Ascending aorta (tissue), 2 donors: ENCODE measurements around the gene GRM5. TPM values are rescaled to one million over a fixed set of nuclear protein-coding genes. Genes with fewer than 3 reads are reported as not detected.
"Not testable (repeated sequence)": the region's sequence is repeated elsewhere in the genome, so short reads cannot be mapped to it uniquely, and the experiment has no call there.

Experiments used
- DNase-seq, 2 donors: peaks; one replicate each; pipeline ENCODE4 v3.0.0-alpha.2; 2019; ENCODE audit warnings: low spot score in 2 of 2
- H3K27ac ChIP-seq, 2 donors: fragments of 200-600 bp; sonication (generic); one replicate each; pipeline ENCODE4 v1.5.1; 2016 to 2017; ENCODE audit warnings: mild to moderate bottlenecking in 1 of 2
- H3K27me3 ChIP-seq: fragments of 200-600 bp; sonication (generic); one replicate; pipeline ENCODE4 v1.5.1; 2017
- H3K36me3 ChIP-seq, 2 donors: fragments of 200-600 bp; sonication (generic); one replicate each; pipeline ENCODE4 v1.5.1; 2016
- H3K4me1 ChIP-seq, 2 donors: fragments of 200-600 bp; sonication (generic); one replicate each; pipeline ENCODE4 v1.5.1; 2016 to 2017; ENCODE audit warnings: mild to moderate bottlenecking in 1 of 2
- H3K4me3 ChIP-seq, 2 donors: fragments of 200-600 bp; sonication (generic); one replicate each; pipeline ENCODE4 v1.5.1; 2016 to 2017; ENCODE audit warnings: mild to moderate bottlenecking in 1 of 2
- H3K9me3 ChIP-seq, 2 donors: fragments of 200-600 bp; sonication (generic); one replicate each; pipeline ENCODE4 v1.5.1; 2016
- intact Hi-C: fragments of 100-400 bp; cut with DNase I; formaldehyde crosslinking; loops from one replicate; pipeline ENCODE4 v1.15.1; 2023
- total RNA-seq: library from RNA; depleted of rRNA; stranded (reverse); fragments of >200 nt; gene quantifications from one replicate; pipeline ENCODE4 v1.1.0, GENCODE V29; 2016
- TF ChIP-seq, protein P1 (sequence below), 3 experiments: fragments of 200-600 bp in 2 of 3; fragments of 450-650 bp in 1 of 3; sonication (generic) in 2 of 3; IDR thresholded peaks; one replicate each; pipeline ENCODE4 v1.5.1; 2016 to 2019; ENCODE audit warnings: antibody characterized with exemption in 3 of 3, mild to moderate bottlenecking in 1 of 3, moderate library complexity in 1 of 3

Gene GRM5
- total RNA-seq, 1 donor from 2014 or later: 10.2 TPM

DNA sequence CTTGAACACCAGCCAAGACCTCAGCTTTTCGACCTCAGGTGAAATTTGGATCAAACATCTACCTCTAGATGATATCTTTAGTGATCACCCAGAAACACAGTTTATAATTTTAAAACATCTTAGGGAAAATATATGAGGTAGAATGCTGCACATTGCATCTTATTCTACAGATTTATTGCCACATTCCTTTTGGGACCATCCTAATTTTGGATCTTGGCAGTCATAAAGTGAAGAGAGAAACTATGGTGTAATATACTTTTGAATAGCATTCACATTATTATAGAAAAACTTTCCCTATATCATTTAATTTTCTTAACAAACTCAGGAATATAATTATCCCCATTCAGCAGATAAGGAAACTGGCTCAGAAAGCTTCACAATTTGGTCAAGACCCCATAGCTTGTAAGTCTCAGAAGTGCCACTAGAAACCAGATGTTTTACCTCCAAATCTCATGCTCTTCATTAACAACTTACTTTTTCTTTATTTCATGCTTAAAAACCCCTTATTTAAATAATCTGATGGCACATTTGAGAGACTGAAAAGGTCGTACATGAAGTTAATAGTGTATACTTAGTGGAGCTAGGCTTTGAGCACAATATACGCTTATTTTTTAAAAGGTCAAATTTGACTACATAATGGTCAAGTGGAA is 529.0 kb downstream of the GRM5 start:
- Histone ChIP-seq H3K27me3 (no peaks in the 10 kb centered on the region), H3K36me3 (no peaks in the 10 kb centered on the region), H3K27ac (no peak overlapping the region), H3K9me3 (no peaks in the 10 kb centered on the region), H3K4me3 (no peak overlapping the region), H3K4me1 (no peaks in the 10 kb centered on the region)
- intact Hi-C loops: no loop called here
- TF ChIP-seq, protein P1, sequence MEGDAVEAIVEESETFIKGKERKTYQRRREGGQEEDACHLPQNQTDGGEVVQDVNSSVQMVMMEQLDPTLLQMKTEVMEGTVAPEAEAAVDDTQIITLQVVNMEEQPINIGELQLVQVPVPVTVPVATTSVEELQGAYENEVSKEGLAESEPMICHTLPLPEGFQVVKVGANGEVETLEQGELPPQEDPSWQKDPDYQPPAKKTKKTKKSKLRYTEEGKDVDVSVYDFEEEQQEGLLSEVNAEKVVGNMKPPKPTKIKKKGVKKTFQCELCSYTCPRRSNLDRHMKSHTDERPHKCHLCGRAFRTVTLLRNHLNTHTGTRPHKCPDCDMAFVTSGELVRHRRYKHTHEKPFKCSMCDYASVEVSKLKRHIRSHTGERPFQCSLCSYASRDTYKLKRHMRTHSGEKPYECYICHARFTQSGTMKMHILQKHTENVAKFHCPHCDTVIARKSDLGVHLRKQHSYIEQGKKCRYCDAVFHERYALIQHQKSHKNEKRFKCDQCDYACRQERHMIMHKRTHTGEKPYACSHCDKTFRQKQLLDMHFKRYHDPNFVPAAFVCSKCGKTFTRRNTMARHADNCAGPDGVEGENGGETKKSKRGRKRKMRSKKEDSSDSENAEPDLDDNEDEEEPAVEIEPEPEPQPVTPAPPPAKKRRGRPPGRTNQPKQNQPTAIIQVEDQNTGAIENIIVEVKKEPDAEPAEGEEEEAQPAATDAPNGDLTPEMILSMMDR (IDR thresholded peaks at IDR 0.05): no peak
- no peak for DNase-seq

DNA sequence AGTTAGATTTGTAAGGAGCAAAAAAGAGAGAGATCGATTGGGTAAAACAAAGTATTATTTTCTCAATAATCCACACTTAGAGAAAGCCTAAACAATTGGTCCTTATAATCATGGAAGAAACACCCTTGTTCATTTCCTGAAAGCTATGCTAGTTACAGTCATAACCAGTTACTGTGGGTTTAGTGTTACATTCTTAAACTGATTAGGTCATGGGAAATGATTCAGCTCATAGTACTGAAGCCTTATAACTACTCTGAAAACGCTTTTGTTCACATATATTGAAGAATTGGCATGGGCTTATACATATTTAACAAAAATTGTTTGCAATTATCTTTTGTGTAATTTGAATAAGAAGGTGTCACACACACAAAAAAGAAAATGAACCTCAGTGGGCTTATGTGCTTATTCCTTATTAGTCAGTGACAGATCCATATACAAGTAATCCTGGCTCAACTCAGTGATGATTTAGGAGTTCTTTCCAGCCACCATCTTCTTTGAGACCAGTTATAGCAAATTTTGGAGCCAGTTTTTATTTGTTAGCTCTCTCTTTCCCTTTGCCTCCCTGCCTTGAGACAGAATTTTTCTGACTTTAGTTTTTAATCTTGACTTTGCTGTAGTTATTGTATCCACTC is 529.8 kb downstream of the GRM5 start:
- Histone ChIP-seq H3K27ac (no peak overlapping the region), H3K27me3 (no peaks in the 10 kb centered on the region), H3K4me3 (no peak overlapping the region), H3K9me3 (no peaks in the 10 kb centered on the region), H3K4me1 (no peaks in the 10 kb centered on the region), H3K36me3 (no peaks in the 10 kb centered on the region)
- no peak for DNase-seq
- intact Hi-C loops: no loop called here
- TF ChIP-seq, protein P1 (IDR thresholded peaks at IDR 0.05): no peak

DNA sequence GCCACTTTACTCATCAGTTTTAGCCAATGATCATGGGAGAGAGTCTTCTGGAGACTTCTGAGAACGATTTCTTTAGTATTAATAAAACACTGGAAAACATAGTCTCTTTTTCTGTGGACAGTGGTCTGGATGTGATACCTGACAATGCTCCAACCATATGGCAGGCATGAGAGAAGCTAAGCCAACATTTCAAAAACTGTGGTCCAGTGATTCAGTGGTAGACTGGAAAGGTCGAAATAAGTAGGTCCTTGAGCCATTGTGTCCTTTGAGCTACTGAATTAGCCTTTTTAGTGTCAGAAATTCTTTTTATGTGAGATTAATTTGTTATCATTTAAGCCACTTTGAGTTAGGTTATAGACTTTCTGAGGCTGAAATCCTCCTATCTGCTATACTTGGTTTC is 530.5 kb downstream of the GRM5 start:
- TF ChIP-seq, protein P1 (IDR thresholded peaks at IDR 0.05): no peak
- no peaks in the 10 kb centered on the region for H3K9me3 ChIP-seq

DNA sequence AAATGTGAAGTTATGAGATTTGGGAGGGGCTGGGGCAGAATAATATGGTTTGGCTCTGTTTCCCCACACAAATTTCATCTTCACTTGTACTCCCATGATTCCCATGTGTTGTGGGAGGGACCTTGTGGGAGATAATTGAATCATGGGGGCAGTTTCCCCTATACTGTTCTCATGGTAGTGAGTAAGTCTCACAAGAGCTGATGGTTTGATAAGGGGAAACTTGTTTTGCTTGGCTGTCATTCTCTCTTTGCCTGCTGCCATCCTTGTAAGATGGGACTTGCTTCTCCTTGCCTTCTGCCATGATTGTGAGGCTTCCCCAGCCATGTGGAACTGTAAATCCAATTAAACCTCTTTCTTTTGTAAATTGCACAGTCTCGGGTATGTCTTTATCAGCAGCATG is 531.1 kb downstream of the GRM5 start:
- H3K36me3 ChIP-seq, H3K9me3 ChIP-seq, intact Hi-C loops, H3K27me3 ChIP-seq, H3K4me3 ChIP-seq, H3K27ac ChIP-seq, H3K4me1 ChIP-seq, DNase-seq: not testable (repeated sequence)

More for the DNA sequence above, 530.5 kb downstream of the GRM5 start:
- no peak for DNase-seq
- no peak overlapping the region for H3K27ac ChIP-seq
- no peaks in the 10 kb centered on the region for H3K36me3 ChIP-seq
- intact Hi-C loops: no loop called here
- no peaks in the 10 kb centered on the region for H3K27me3 ChIP-seq
- no peaks in the 10 kb centered on the region for H3K4me1 ChIP-seq
- no peak overlapping the region for H3K4me3 ChIP-seq

DNA sequence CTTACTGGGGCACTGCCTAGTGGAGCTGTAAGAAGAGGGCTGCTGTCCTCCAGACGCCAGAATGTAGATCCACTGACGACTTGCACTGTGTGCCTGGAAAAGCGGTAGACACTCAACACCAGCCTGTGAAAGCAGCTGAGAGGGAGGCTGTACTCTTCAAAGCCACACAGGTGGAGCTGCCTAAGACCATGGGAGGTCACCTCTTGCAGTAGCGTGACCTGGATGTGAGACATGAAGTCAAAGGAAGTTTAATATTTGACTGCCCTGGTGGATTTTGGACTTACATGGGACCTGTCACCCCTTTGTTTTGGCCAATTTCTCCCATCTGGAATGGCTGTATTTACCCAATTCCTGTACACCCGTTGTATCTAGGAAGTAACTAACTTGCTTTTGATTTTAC is 531.6 kb downstream of the GRM5 start:
- TF ChIP-seq, protein P1 (IDR thresholded peaks at IDR 0.05): no peak
- Histone ChIP-seq H3K27ac (no peak overlapping the region), H3K9me3 (no peaks in the 10 kb centered on the region), H3K4me1 (no peaks in the 10 kb centered on the region), H3K4me3 (no peak overlapping the region), H3K36me3 (no peaks in the 10 kb centered on the region), H3K27me3 (no peaks in the 10 kb centered on the region)
- intact Hi-C loops: no loop called here
- DNase-seq: no peak

DNA sequence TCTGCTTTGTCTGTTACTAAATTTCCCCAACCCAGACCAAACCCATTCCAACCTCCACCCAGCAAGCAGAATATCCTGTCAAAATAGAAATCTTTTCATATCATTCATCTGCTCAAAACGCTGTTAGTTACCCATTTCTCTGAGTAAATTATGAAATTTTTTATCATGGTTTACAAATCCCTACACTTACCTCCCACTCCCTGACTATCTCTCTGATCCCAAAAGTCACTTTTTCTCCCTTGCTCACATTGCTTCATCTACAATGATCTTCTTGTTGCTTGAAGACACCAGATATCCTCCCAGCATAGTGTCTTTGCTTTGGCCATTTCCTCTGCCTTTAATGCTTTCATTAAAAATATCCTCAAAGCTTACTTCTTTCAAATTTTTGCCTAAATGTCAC is 532.8 kb downstream of the GRM5 start:
- H3K27ac ChIP-seq: no peak overlapping the region
- no peaks in the 10 kb centered on the region for H3K27me3 ChIP-seq
- TF ChIP-seq, protein P1 (IDR thresholded peaks at IDR 0.05): no peak
- no peaks in the 10 kb centered on the region for H3K36me3 ChIP-seq
- no peak overlapping the region for H3K4me3 ChIP-seq
- no peaks in the 10 kb centered on the region for H3K9me3 ChIP-seq
- intact Hi-C loops: no loop called here
- no peak for DNase-seq
- no peaks in the 10 kb centered on the region for H3K4me1 ChIP-seq
